Body of pancreas (tissue), 4 donors: ENCODE results near the gene C3orf70. TPM values are rescaled to one million over a fixed set of nuclear protein-coding genes. Genes with fewer than 3 reads are reported as not detected.

Experiments used
- ATAC-seq: fragments of 150-250 bp; one replicate; pipeline ENCODE4 v1.9.1; 2016
- DNase-seq, 4 donors: peaks; one replicate each; pipeline ENCODE4 v3.0.0-alpha.2; 2019
- H3K27ac ChIP-seq, 4 donors: fragments of 200-600 bp; sonication (generic); 1 replicate in 3 of 4; 2 replicates in 1 of 4; pipeline versions ENCODE4 v1.5.1 to v1.6.1; 2016 to 2019; ENCODE audit warnings: mild to moderate bottlenecking in 1 of 4, mixed read lengths in 1 of 4, moderate library complexity in 1 of 4
- H3K27me3 ChIP-seq, 2 donors: fragments of 200-600 bp; sonication (generic); one replicate each; pipeline ENCODE4 v1.6.0; 2016; ENCODE audit warnings: mild to moderate bottlenecking in 1 of 2
- H3K36me3 ChIP-seq, 2 donors: fragments of 200-600 bp; sonication (generic); replicated peaks in 1 of 2; 2 replicates each; pipeline ENCODE4 v1.5.1; 2016; ENCODE audit warnings: low read depth in 2 of 2; ENCODE audit not compliant: insufficient read depth in 1 of 2
- H3K4me1 ChIP-seq: fragments of 200-600 bp; sonication (generic); one replicate; pipeline ENCODE4 v1.6.0; 2016
- H3K4me3 ChIP-seq, 2 donors: fragments of 200-600 bp; sonication (generic); 1 replicate in 1 of 2; 2 replicates in 1 of 2; pipeline ENCODE4 v1.5.1; 2016 to 2019
- H3K9me3 ChIP-seq, 3 donors: fragments of 200-600 bp; sonication (generic); 1 replicate in 2 of 3; 2 replicates in 1 of 3; pipeline ENCODE4 v1.5.1; 2016
- CTCF ChIP-seq, 7 experiments: fragments of 450-650 bp in 4 of 7; fragments of 200-600 bp in 3 of 7; sonication (generic) in 3 of 7; IDR thresholded peaks; one replicate each; pipeline ENCODE4 v1.5.1; 2016 to 2019; ENCODE audit warnings: antibody characterized with exemption in 7 of 7
- POLR2A ChIP-seq, 3 donors: fragments of 450-650 bp; IDR thresholded peaks; one replicate each; pipeline ENCODE4 v1.6.1; 2016; ENCODE audit warnings: antibody characterized with exemption in 3 of 3, mild to moderate bottlenecking in 2 of 3
- WGBS, 2 donors: methylation state at CpG; one replicate each; pipeline ENCODE4 v1.1.5; 2017; 5-methylcytosine and 5-hydroxymethylcytosine counted together
- intact Hi-C: fragments of 100-400 bp; cut with DNase I; formaldehyde crosslinking; loops from one replicate; pipeline ENCODE4 v1.15.1; 2023
- total RNA-seq, 2 donors: library from RNA; depleted of rRNA; stranded (reverse); fragments of >200 nt; gene quantifications; one replicate each; pipeline ENCODE4 v1.1.0, GENCODE V29; 2016

The C3orf70 gene
- total RNA-seq, 2 donors from 2014 or later: 0.99 to 1.0 TPM

GRCh38 chr3:185103359-185104127, 49.3 kb downstream of the C3orf70 start:
- DNase-seq: no peak
- TF ChIP-seq CTCF (IDR thresholded peaks at IDR 0.05) (no peak), POLR2A (IDR thresholded peaks at IDR 0.05) (no peak)
- no peak overlapping the region for H3K27ac ChIP-seq
- ATAC-seq: no peak
- intact Hi-C loops: no loop called here
- WGBS, 2 donors: 37 to 38% methylated on average over 7 of the region's 7 CpGs
- no peak overlapping the region for H3K4me3 ChIP-seq
- peaks cover 0 to 12% (median 0%) of the 10 kb centered on the region in 3 donors for H3K9me3 ChIP-seq
- H3K27me3 ChIP-seq: no peaks in the 10 kb centered on the region
- H3K36me3 ChIP-seq: no peaks in the 10 kb centered on the region
- no peaks in the 10 kb centered on the region for H3K4me1 ChIP-seq

- Histone ChIP-seq H3K4me3 (no peak overlapping the region), H3K27ac (no peak overlapping the region), H3K36me3 (no peaks in the 10 kb centered on the region), H3K4me1 (no peaks in the 10 kb centered on the region), H3K9me3 (no peaks in the 10 kb centered on the region), H3K27me3 (no peaks in the 10 kb centered on the region)
- ATAC-seq (no peak), DNase-seq (no peak)
- WGBS, 2 donors: 74 to 75% methylated on average over 4 of the region's 4 CpGs
- TF ChIP-seq POLR2A (IDR thresholded peaks at IDR 0.05) (no peak), CTCF (IDR thresholded peaks at IDR 0.05) (no peak)
- intact Hi-C loops: no loop called here
Measured at GRCh38 chr3:185094697-185095096, 58.2 kb downstream of the C3orf70 start.

GRCh38 chr3:185093116-185093515, 59.7 kb downstream of the C3orf70 start:
- no peaks in the 10 kb centered on the region for H3K27me3 ChIP-seq
- no peak for ATAC-seq
- no peak overlapping the region for H3K27ac ChIP-seq
- H3K4me1 ChIP-seq: no peaks in the 10 kb centered on the region
- TF ChIP-seq POLR2A (IDR thresholded peaks at IDR 0.05) (no peak), CTCF (IDR thresholded peaks at IDR 0.05) (no peak)
- no peak for DNase-seq
- H3K9me3 ChIP-seq: no peaks in the 10 kb centered on the region
- no peak overlapping the region for H3K4me3 ChIP-seq
- H3K36me3 ChIP-seq: no peaks in the 10 kb centered on the region
- intact Hi-C loops: no loop called here

- Histone ChIP-seq H3K27ac (no peak overlapping the region), H3K36me3 (no peaks in the 10 kb centered on the region), H3K9me3 (no peaks in the 10 kb centered on the region), H3K27me3 (no peaks in the 10 kb centered on the region), H3K4me1 (no peaks in the 10 kb centered on the region), H3K4me3 (no peak overlapping the region)
- intact Hi-C loops: no loop called here
- DNase-seq: no peak
- TF ChIP-seq POLR2A (IDR thresholded peaks at IDR 0.05): no peak
- no peak for TF ChIP-seq CTCF (IDR thresholded peaks at IDR 0.05)
- 87 to 89% methylated on average over 4 of the region's 4 CpGs for WGBS, 2 donors
- ATAC-seq: no peak
Measured at GRCh38 chr3:185090811-185091210, 62.0 kb downstream of the C3orf70 start.

- DNase-seq: no peak
- no peaks in the 10 kb centered on the region for H3K27me3 ChIP-seq
- ATAC-seq: no peak
- no peaks in the 10 kb centered on the region for H3K9me3 ChIP-seq
- TF ChIP-seq POLR2A (IDR thresholded peaks at IDR 0.05) (no peak), CTCF (IDR thresholded peaks at IDR 0.05) (no peak)
- intact Hi-C loops: no loop called here
- no peak overlapping the region for H3K27ac ChIP-seq
- H3K4me1 ChIP-seq: no peaks in the 10 kb centered on the region
- no peak overlapping the region for H3K4me3 ChIP-seq
- H3K36me3 ChIP-seq: no peaks in the 10 kb centered on the region
Measured at GRCh38 chr3:185089751-185090150, 63.1 kb downstream of the C3orf70 start.
